D721Med (cell line): ENCODE measurements around the gene APOO.

Source experiments
- DNase-seq: peaks from one replicate; pipeline ENCODE4 v3.0.0; 2011; ENCODE audit warnings: low spot score; ENCODE audit not compliant: insufficient read length
- FAIRE-seq: peaks from 2 replicates; lab custom pipeline; 2011; peaks lifted over from hg19 to GRCh38; lab: Jason Lieb, UNC
- TF ChIP-seq, protein P1 (sequence below): IDR thresholded peaks from 2 replicates; pipeline ENCODE4 v1.5.1; 2012; ENCODE audit warnings: mild to moderate bottlenecking, control low read depth; ENCODE audit not compliant: insufficient read depth; ENCODE audit errors: missing control alignments

APOO gene

DNA sequence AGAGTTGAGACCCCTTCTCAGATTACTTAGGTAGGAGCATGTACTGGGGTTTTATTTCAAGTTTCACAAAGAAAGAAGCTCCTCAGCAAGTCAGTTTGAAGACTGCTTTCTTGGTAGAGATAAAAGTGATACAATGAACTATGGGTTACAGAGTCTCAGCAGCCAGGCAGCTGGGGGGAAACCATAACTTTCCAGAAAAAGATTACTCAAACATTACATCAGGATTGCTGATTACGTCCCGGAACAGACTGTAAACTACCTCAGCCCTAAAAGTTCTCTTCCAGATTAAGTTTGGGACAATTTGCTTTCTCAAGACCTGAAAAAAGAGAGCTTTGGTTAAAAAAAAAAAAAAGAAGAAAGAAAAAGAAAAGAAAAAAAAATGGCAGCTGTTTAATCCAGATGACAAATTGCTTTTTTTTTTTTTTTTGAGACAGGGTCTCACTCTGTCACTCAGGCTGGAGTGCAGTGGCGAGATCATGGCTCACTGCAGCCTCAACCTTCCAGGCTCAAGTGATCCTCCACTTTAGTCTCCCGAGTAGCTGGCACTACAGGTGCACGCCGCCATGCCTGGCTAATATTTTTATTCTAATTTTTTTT, 108.2 kb downstream of the APOO start:
- DNase-seq (no peak), FAIRE-seq (no peak)
- TF ChIP-seq, protein P1, sequence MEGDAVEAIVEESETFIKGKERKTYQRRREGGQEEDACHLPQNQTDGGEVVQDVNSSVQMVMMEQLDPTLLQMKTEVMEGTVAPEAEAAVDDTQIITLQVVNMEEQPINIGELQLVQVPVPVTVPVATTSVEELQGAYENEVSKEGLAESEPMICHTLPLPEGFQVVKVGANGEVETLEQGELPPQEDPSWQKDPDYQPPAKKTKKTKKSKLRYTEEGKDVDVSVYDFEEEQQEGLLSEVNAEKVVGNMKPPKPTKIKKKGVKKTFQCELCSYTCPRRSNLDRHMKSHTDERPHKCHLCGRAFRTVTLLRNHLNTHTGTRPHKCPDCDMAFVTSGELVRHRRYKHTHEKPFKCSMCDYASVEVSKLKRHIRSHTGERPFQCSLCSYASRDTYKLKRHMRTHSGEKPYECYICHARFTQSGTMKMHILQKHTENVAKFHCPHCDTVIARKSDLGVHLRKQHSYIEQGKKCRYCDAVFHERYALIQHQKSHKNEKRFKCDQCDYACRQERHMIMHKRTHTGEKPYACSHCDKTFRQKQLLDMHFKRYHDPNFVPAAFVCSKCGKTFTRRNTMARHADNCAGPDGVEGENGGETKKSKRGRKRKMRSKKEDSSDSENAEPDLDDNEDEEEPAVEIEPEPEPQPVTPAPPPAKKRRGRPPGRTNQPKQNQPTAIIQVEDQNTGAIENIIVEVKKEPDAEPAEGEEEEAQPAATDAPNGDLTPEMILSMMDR, result no peak

DNA sequence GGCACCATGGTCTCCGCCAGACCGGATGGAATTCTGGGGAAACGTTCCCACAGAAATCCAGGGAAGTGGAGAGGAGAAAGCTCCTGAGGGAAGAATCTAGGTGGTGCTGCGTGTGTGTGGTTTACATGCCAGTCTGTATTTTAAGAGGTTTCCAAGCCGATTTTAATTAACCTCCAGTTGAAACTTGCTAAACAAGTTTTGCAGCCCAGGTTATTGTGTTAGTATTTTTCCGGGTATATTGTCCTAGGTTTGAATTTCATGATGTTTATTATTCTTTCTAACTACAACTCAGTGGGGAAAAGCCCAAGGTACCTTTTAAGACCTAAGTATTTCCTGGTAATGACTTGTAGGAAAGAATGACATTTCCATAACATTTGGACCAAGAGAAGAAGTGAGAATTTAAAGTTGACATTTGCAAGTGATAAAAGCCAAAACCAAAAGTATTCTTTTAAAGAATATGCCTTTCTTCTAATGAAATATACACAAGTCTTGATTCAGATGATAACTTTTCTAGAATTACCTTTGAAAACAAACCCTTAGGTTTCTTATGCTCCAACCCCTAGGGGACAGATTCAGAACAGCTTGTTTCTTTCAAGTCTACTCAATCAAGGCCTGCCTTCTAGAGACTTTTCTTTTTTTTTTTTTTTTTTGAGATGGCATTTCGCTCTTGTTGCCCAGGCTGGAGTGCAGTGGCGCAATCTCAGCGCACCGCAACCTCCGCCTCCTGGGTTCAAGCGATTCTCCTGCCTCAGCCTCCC, 110.2 kb downstream of the APOO start:
- TF ChIP-seq, protein P1, result no peak
- FAIRE-seq (no peak), DNase-seq (no peak)

DNA sequence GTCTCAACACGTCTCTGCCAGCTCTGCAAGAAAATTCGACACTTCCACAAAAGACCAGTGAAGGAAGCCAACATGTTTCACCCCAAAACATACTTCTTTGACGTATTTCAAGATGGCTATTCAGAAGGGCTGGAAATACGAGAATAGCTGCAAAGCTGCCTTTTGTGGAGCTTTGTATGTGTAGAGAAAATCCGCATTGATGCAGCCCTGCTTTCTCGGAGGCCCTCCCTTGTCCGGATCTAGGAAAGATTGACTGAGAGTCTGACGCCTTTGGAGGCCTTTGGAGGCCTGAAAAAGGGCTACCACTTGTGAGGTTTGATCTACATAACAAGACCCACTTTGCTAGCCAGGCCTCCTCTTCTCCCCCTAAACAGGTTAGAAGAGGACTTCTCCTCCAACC, 112.5 kb downstream of the APOO start:
- DNase-seq (no peak), FAIRE-seq (no peak)

DNA sequence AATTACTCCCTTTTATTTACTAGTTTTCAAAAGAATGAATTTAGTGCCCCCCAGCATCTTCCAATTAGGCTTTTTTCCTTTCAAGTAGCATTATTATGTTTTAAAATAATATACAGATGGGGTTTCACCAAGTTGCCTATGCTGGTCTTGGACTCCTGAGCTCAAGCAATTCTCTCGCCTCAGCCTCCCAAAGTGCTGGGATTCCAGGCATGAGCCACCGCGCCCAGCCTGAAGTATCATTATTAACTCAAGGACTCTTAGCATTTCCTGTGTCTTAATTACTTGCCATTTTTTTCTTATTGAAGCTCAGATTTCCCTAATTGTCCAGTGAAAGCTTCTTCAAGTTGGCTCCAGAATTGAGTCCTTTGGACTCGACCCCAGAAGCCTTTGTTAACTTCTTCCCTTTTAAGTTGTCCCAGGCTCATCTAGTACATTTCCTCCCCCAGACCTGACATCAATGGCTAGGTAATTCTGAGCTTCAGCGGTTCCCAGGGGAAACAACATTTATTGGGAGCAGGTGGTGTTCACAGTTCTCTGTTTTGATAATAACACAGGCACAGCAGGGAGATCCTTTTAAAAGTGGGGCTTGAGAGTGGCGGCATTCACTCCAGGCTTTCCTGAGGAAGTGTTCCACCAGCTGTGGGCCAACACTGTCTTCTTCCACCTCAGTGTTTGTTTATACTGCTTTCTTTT, 114.7 kb downstream of the APOO start:
- TF ChIP-seq, protein P1, result no peak
- FAIRE-seq (no peak), DNase-seq (no peak)

More for the DNA sequence above, 112.5 kb downstream of the APOO start:
- TF ChIP-seq, protein P1, result no peak

DNA sequence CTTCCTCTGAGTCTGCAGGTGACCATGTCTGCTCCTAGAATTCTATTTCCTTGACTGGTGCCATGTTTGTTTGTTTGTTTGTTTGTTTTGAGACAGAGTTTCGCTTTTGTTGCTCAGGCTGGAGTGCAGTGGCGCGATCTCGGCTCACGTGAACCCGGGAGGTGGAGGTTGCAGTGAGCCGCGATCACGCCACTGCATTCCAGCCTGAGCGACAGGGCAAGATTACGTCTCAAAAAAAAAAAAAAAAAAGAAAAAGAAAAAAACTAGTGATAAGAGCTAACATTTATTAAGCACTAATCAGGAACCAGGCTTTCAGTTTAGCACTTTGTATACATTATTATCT, 117.6 kb downstream of the APOO start:
- no peak for DNase-seq
- TF ChIP-seq, protein P1, result no peak

DNA sequence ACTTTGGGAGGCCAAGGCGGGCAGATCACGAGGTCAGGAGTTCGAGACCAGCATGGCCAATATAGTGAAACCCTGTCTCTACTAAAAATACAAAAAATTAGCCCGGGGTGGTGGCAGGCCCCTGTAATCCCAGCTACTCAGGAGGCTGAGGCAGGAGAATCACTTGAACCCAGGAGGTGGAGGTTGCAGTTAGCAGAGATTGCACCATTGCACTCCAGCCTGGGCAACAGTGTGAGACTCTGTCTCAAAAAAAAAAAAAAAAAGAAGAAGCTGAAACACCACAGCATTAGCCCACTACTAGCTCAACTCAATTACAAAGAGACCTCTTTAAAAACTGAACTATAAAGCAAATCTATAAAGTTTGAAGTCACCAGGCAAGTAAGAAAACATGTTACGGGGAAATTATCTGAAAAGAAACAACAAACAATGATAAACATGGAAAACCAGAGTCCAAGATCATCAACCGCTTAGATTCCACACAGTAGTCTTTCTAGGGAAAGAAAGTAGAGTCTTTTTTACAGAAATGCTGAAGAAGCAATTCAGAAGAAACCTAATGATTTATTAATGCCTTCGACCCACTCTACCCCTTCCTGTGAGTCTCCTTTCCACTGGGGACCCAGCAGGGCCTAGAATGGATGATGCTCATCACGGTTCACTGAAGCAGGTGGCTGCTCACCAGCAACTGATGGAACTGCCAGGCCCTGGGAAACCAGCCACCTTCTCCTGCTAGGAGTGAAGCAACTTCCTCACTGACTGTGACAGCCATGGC, 118.2 kb downstream of the APOO start:
- TF ChIP-seq, protein P1, result no peak
- DNase-seq (no peak), FAIRE-seq (no peak)

More for the DNA sequence above, 117.6 kb downstream of the APOO start:
- no peak for FAIRE-seq
